Chondrocyte (in vitro differentiated cells): ENCODE results near the gene ITPK1. TPM values are rescaled to one million over a fixed set of nuclear protein-coding genes. Genes with fewer than 3 reads are reported as not detected.

Experiments
- DNase-seq: peaks from one replicate; pipeline ENCODE4 v3.0.0; 2021; ENCODE audit warnings: mixed read lengths, low spot score
- H3K27ac Mint-ChIP-seq: one replicate; pipeline ENCODE4 v1.8.0; 2021; ENCODE audit warnings: mild to moderate bottlenecking, moderate library complexity, mixed read lengths; ENCODE audit not compliant: unreplicated experiment
- H3K27me3 Mint-ChIP-seq: 2 replicates; pipeline ENCODE4 v1.8.0; 2021; ENCODE audit warnings: low read depth, mixed read lengths
- H3K36me3 Mint-ChIP-seq: 2 replicates; pipeline ENCODE4 v1.8.0; 2021; ENCODE audit warnings: low read depth, mixed read lengths
- H3K4me1 Mint-ChIP-seq: 2 replicates; pipeline ENCODE4 v1.8.0; 2021; ENCODE audit warnings: low read depth, mild to moderate bottlenecking, mixed read lengths
- H3K4me3 Mint-ChIP-seq: one replicate; pipeline ENCODE4 v1.8.0; 2021; ENCODE audit warnings: mild to moderate bottlenecking, moderate library complexity, mixed read lengths; ENCODE audit not compliant: unreplicated experiment
- H3K9me3 Mint-ChIP-seq: 2 replicates; pipeline ENCODE4 v1.8.0; 2021; ENCODE audit warnings: low read depth, mixed read lengths
- CTCF ChIP-seq: fragments of 200-600 bp; sonication (generic); IDR thresholded peaks from 2 replicates; pipeline ENCODE4 v1.5.0; 2021; ENCODE audit warnings: antibody characterized with exemption, mild to moderate bottlenecking, moderate library complexity
- total RNA-seq: library from RNA; stranded (reverse); gene quantifications from 3 replicates; pipeline ENCODE4 v1.2.1, GENCODE V29; 2021

ITPK1 gene
- total RNA-seq, 1 donor from 2014 or later = 27.7 TPM

GRCh38 chr14:92931681-92932447 is 183.9 kb downstream of the ITPK1 start:
- H3K27me3 Mint-ChIP-seq = peaks cover 6% of the 10 kb centered on the region
- H3K4me3 Mint-ChIP-seq = no peak overlapping the region
- DNase-seq = peak; percentile 58
- H3K27ac Mint-ChIP-seq = no peak overlapping the region
- no peaks in the 10 kb centered on the region for H3K4me1 Mint-ChIP-seq
- H3K9me3 Mint-ChIP-seq = no peaks in the 10 kb centered on the region
- no peaks in the 10 kb centered on the region for H3K36me3 Mint-ChIP-seq
- TF ChIP-seq CTCF = no peak

- Mint-ChIP-seq H3K27ac (no peak overlapping the region), H3K36me3 (no peaks in the 10 kb centered on the region), H3K4me3 (no peak overlapping the region), H3K9me3 (no peaks in the 10 kb centered on the region), H3K27me3 (peaks cover 8% of the 10 kb centered on the region), H3K4me1 (no peaks in the 10 kb centered on the region)
- no peak for DNase-seq
- TF ChIP-seq CTCF = no peak
Observed at GRCh38 chr14:92930737-92931602, 184.8 kb downstream of the ITPK1 start.

- Mint-ChIP-seq H3K27ac (no peak overlapping the region), H3K4me1 (no peaks in the 10 kb centered on the region), H3K36me3 (no peaks in the 10 kb centered on the region), H3K4me3 (no peak overlapping the region), H3K9me3 (no peaks in the 10 kb centered on the region), H3K27me3 (peaks cover 17% of the 10 kb centered on the region)
- peak; percentile 72 for DNase-seq
- TF ChIP-seq CTCF = no peak
Observed at GRCh38 chr14:92929689-92930608, 185.8 kb downstream of the ITPK1 start.

GRCh38 chr14:92928961-92929688 is 186.6 kb downstream of the ITPK1 start:
- no peaks in the 10 kb centered on the region for H3K36me3 Mint-ChIP-seq
- no peak for TF ChIP-seq CTCF
- H3K9me3 Mint-ChIP-seq = no peaks in the 10 kb centered on the region
- H3K27ac Mint-ChIP-seq = no peak overlapping the region
- DNase-seq = no peak
- no peaks in the 10 kb centered on the region for H3K4me1 Mint-ChIP-seq
- H3K27me3 Mint-ChIP-seq = peaks cover 23% of the 10 kb centered on the region
- no peak overlapping the region for H3K4me3 Mint-ChIP-seq
